ENCODE measurements around the gene SPAG7. TPM values are rescaled to one million over a fixed set of nuclear protein-coding genes. Genes with fewer than 3 reads are reported as not detected.

The SPAG7 gene
- polyA plus RNA-seq, 1 of the 3 experiments (the other 2 are of a cell fraction), result 133 TPM

- no peak for TF ChIP-seq USF1 (IDR thresholded peaks at IDR 0.05; ENCODE audit: borderline replicate concordance, low read depth)
Measured at GRCh38 chr17:4945944-4946280, 21.7 kb downstream of the SPAG7 start (continued).

DNA sequence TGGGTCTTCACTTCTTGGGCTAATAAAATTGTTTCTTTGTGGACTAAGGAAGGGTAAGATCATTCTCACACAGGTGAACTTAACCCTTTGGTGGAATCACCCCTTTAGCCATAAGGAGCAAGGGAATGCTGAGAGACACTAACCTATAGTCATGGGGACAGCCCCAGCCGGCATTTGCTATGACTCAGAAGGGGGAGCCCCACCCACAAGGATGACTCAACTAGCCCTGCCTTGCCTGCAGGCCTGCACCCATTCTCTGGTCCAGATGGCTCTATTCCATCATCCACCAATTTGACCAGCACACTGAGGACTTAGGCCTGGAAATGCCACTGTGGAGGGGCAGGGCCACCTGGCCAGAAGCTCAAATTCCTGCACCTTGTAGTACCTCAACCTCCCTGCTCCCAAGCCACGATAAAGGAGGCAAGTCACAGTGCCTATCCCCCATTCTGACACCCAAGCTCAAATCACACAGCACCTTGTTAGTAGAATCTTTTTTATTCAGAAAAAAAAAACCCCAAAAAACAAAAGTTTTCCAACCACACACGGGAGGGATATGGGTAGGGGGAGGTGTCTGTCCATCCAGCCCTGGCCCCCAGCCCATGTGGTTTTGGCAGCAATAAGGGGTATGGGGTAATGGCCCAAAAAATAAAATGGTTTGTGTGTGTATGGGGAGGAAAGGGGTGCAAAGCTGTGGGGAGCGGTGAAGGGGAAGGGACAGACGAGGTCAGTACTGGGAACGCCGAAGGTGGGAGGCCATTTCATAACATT lies 22.3 kb downstream of the SPAG7 start:
- Histone ChIP-seq H3K9ac (peak overlapping the region; percentile 41; the same call in 1 of the 2 replicates), H3K36me3 (replicated peaks in 1 of 2; ENCODE audit: control insufficient read depth in 1 of 2, insufficient read depth in 2 of 2, low read length in 1 of 2) (peaks cover 37 to 40% of the 10 kb centered on the region in 2 experiments), H4K20me1 (ENCODE audit: insufficient read depth) (peaks cover 45% of the 10 kb centered on the region), H3K9me2 (no peaks in the 10 kb centered on the region), H3K4me2 (peak overlapping the region; percentile 98), H3K27ac (ENCODE audit: low read depth in 2 of 2, low read length in 1 of 2) (peak overlapping the region; percentile 63 to 97), H3K4me1 (ENCODE audit: control insufficient read depth in 1 of 2, insufficient read depth in 2 of 2, low read depth in 1 of 2, low read length in 1 of 2) (peaks cover 18 to 33% of the 10 kb centered on the region in 2 experiments), H3F3A (replicated peaks; ENCODE audit: insufficient read depth) (peaks cover 75% of the 10 kb centered on the region), H3K79me2 (ENCODE audit: insufficient read depth) (peaks cover 81% of the 10 kb centered on the region), H3K4me3 (ENCODE audit: low read depth in 2 of 2, low read length in 1 of 2) (peak overlapping the region; percentile 79 to 99), H3K27me3 (ENCODE audit: insufficient read depth) (no peaks in the 10 kb centered on the region), H2AFZ (ENCODE audit: low read depth) (no peak overlapping the region), H3K9me3 (no peaks in the 10 kb centered on the region)
- 42% methylated on average over 7 of the region's 7 CpGs for WGBS (ENCODE audit: low lambda C conversion rate)
- ChIA-PET CTCF (interaction anchor here (0.5 to 1.1 kb wide), 3 partner anchors 22 to 155 kb away, joined by 3 read pairs; partner anchors contain the start of gene SPAG7), POLR2A (interaction anchor here (0.6 to 4.3 kb wide), 3 partner anchors 18 to 25 kb away, joined by 3 to 32 read pairs (median 3); partner anchors contain the start of gene SPAG7)
- no peak for DNase-seq
- TF ChIP-seq EZH2phosphoT487 (IDR thresholded peaks at IDR 0.05; ENCODE audit: borderline replicate concordance, low read depth) (no peak), GABPA (IDR thresholded peaks at IDR 0.05; ENCODE audit: low read depth) (peak; percentile 37; the same call in 1 of the 2 replicates), CTCF (IDR thresholded peaks at IDR 0.05) (no peak), TCF12 (IDR thresholded peaks at IDR 0.05) (peak; percentile 83), USF1 (IDR thresholded peaks at IDR 0.05; ENCODE audit: borderline replicate concordance, low read depth) (no peak), NFIC (IDR thresholded peaks at IDR 0.05; ENCODE audit: borderline replicate concordance) (peak; percentile 52), RCOR1 (IDR thresholded peaks at IDR 0.05; ENCODE audit: low read length) (no peak), MAX (IDR thresholded peaks at IDR 0.05; ENCODE audit: low read depth) (peak; percentile 80), NRF1 (IDR thresholded peaks at IDR 0.05; ENCODE audit: low read depth, low read length) (no peak), SIN3A (IDR thresholded peaks at IDR 0.05; ENCODE audit: borderline replicate concordance, low read depth, low read length) (peak; percentile 60; the same call in 1 of the 2 replicates), RFX5 (IDR thresholded peaks at IDR 0.05; ENCODE audit: low read length) (no peak), TEAD4 (IDR thresholded peaks at IDR 0.05; ENCODE audit: borderline replicate concordance, insufficient read depth) (no peak), RXRA (IDR thresholded peaks at IDR 0.05; ENCODE audit: borderline replicate concordance, low read depth) (no peak), SMC3 (IDR thresholded peaks at IDR 0.05; ENCODE audit: low read depth, low read length) (no peak), FOXJ3 (CRISPR knock-in tag; IDR thresholded peaks at IDR 0.05) (no peak), FOSL2 (IDR thresholded peaks at IDR 0.05; ENCODE audit: borderline replicate concordance, low read depth) (peak; percentile 98), POLR2AphosphoS5 (IDR thresholded peaks at IDR 0.05; ENCODE audit: low read depth, low read length) (no peak; the same call in 1 of the 2 replicates), TAF1 (IDR thresholded peaks at IDR 0.05; ENCODE audit: borderline replicate concordance, low read depth, low read length) (peak; percentile 32; the same call in 1 of the 2 replicates), ELF1 (IDR thresholded peaks at IDR 0.05) (no peak)
- TF ChIP-seq, protein P1, sequence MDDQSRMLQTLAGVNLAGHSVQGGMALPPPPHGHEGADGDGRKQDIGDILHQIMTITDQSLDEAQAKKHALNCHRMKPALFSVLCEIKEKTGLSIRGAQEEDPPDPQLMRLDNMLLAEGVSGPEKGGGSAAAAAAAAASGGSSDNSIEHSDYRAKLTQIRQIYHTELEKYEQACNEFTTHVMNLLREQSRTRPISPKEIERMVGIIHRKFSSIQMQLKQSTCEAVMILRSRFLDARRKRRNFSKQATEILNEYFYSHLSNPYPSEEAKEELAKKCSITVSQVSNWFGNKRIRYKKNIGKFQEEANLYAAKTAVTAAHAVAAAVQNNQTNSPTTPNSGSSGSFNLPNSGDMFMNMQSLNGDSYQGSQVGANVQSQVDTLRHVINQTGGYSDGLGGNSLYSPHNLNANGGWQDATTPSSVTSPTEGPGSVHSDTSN (IDR thresholded peaks at IDR 0.05), result peak; percentile 64
- TF ChIP-seq, protein P2, sequence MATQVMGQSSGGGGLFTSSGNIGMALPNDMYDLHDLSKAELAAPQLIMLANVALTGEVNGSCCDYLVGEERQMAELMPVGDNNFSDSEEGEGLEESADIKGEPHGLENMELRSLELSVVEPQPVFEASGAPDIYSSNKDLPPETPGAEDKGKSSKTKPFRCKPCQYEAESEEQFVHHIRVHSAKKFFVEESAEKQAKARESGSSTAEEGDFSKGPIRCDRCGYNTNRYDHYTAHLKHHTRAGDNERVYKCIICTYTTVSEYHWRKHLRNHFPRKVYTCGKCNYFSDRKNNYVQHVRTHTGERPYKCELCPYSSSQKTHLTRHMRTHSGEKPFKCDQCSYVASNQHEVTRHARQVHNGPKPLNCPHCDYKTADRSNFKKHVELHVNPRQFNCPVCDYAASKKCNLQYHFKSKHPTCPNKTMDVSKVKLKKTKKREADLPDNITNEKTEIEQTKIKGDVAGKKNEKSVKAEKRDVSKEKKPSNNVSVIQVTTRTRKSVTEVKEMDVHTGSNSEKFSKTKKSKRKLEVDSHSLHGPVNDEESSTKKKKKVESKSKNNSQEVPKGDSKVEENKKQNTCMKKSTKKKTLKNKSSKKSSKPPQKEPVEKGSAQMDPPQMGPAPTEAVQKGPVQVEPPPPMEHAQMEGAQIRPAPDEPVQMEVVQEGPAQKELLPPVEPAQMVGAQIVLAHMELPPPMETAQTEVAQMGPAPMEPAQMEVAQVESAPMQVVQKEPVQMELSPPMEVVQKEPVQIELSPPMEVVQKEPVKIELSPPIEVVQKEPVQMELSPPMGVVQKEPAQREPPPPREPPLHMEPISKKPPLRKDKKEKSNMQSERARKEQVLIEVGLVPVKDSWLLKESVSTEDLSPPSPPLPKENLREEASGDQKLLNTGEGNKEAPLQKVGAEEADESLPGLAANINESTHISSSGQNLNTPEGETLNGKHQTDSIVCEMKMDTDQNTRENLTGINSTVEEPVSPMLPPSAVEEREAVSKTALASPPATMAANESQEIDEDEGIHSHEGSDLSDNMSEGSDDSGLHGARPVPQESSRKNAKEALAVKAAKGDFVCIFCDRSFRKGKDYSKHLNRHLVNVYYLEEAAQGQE (IDR thresholded peaks at IDR 0.05; ENCODE audit: low read depth, low read length), result peak; percentile 25; the same call in 1 of the 2 replicates

All from SK-N-SH (cell line).